Muscle layer of duodenum (tissue), 2 donors: ENCODE measurements around the gene CLCN2.

ENCODE experiments used
- H3K27ac ChIP-seq: one replicate; pipeline ENCODE4 v1.7.0; 2013; ENCODE audit warnings: mild to moderate bottlenecking, low read length
- H3K27me3 ChIP-seq: one replicate; pipeline ENCODE4 v1.7.0; 2013; ENCODE audit warnings: low read depth, mild to moderate bottlenecking, control low read depth, low read length
- H3K36me3 ChIP-seq, 2 donors: one replicate each; pipeline ENCODE4 v1.7.0; 2013; ENCODE audit warnings: low read length in 2 of 2, control low read depth in 1 of 2, mild to moderate bottlenecking in 1 of 2; ENCODE audit not compliant: insufficient read depth in 2 of 2, control insufficient read depth in 1 of 2
- H3K4me1 ChIP-seq, 2 donors: one replicate each; pipeline ENCODE4 v1.7.0; 2013; ENCODE audit warnings: low read length in 2 of 2, mild to moderate bottlenecking in 2 of 2, control low read depth in 1 of 2, moderate library complexity in 1 of 2; ENCODE audit not compliant: insufficient read depth in 2 of 2, control insufficient read depth in 1 of 2
- H3K4me3 ChIP-seq, 2 donors: one replicate each; pipeline ENCODE4 v1.7.0; 2013; ENCODE audit warnings: low read length in 2 of 2, low read depth in 1 of 2, mild to moderate bottlenecking in 1 of 2
- H3K9me3 ChIP-seq, 2 donors: one replicate each; pipeline ENCODE4 v1.7.0; 2013; ENCODE audit warnings: low read length in 2 of 2, control low read depth in 1 of 2, mild to moderate bottlenecking in 1 of 2; ENCODE audit not compliant: control insufficient read depth in 1 of 2
- donor health status: healthy.

The CLCN2 gene

DNA sequence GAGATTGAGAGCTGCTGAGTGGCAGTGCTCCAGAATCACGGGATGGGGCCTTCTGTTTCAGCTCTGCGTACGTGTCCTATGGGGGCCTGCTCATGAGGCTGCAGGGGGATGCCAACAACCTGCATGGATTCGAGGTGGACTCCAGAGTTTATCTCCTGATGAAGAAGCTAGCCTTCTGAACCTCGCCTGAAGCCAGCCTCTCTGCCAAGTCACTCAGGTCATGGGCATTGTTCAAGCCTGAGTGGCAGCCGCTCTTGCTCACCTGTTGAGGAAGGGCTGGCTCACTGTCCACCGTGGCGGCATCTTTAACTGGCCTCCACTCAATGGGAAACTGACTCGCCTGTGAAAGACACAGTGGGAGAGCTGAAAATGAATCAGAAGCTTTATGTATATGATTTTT is 6.7 kb upstream of the CLCN2 start:
- Histone ChIP-seq H3K9me3 (no peaks in the 10 kb centered on the region), H3K36me3 (peaks cover 22 to 28% of the 10 kb centered on the region in 2 donors), H3K4me1 (peaks cover 0 to 29% of the 10 kb centered on the region in 2 donors), H3K27me3 (no peaks in the 10 kb centered on the region), H3K27ac (no peak overlapping the region), H3K4me3 (no peak overlapping the region)

- H3K27ac ChIP-seq: no peak overlapping the region
- no peak overlapping the region for H3K4me3 ChIP-seq
- no peaks in the 10 kb centered on the region for H3K9me3 ChIP-seq
- peaks cover 0 to 25% of the 10 kb centered on the region in 2 donors for H3K4me1 ChIP-seq
- no peaks in the 10 kb centered on the region for H3K27me3 ChIP-seq
- peaks cover 22 to 30% of the 10 kb centered on the region in 2 donors for H3K36me3 ChIP-seq
Observed at GRCh38 chr3:184366619-184367289, 5.3 kb upstream of the CLCN2 start.

DNA sequence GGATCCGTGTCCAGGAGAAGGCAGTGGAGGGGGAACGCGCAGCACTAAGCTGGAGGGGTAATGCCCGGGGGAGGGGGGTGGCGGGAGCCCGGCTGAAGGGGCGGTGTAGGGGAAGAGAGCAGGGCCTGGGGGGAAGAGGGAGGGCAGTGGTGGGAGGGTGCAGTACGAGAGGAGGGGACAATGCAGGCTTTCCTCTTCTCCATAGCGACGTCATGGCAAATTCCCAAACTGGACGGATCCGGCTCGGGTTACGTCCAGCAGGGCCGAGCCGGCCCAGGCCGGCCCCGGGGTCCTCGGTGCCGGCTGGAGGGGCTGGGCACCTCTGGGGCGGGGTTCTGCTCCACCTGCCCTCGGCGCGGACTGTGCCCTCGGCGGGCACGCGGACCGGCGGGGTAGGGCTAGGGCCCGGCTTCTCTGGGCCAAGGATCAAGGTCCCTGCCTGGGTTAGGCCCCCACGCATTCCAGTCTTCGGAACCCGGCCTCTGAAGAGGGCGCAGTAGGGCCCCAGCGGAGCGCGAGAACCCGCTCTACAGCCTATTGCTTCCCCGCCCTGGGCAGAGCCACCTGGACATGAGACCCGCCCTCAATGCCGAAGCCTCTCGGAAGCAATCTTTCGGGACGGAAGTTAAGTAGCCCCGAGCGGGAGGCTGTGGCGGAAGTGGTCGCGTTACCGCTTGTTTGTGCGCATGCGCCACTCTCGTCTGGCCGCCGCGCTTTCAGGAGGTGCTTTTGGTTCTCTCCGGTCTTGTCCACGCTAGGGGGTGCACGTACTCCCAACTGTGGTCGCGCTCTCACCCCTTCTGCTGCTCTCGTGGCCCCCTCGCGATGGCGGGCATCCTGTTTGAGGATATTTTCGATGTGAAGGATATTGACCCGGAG is 1.5 kb upstream of the CLCN2 start:
- Histone ChIP-seq H3K27me3 (no peaks in the 10 kb centered on the region), H3K27ac (peak overlapping the region; percentile 94), H3K4me3 (peak overlapping the region; percentile 79 to 86), H3K9me3 (no peaks in the 10 kb centered on the region), H3K36me3 (peaks cover 15% of the 10 kb centered on the region in 2 donors), H3K4me1 (peaks cover 6 to 23% of the 10 kb centered on the region in 2 donors)

DNA sequence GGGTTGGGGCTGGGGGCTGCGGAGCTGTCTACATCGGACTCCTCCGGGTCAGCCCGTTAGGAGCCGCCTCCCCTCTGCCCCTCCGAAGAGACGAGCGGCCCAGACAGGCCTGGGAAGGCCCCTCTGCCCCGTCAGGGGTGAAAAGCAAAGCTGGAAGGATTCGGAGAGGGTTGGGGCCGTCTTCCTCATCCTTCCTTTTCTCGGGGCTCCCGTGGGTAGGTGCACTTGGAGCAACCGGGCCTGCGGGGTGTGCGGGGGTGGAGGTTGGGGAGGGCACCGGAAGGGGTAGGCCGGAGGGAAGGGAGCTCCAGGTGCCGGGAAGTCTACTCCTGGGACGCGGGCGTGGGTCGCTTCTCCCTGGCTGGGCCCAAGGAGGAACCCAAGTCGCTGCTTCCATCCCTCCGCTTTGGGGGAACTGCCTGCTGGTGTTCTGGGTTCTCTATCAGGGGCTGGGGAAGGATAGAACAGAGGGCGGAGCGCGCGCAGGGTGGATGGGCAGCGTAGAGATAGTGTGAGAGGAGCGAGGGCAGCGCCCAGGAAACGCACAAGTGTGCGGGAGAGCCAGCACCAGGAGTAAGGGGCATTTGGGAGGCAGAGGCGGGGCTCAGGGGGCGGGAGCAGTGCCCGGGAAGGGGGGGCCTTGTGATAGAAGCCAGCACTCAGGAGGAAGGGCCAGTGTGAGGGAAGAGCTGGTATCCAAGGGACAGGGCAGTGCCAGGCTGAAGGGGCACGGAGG is 695 bp upstream of the CLCN2 start:
- Histone ChIP-seq H3K4me1 (peaks cover 6 to 23% of the 10 kb centered on the region in 2 donors), H3K9me3 (no peaks in the 10 kb centered on the region), H3K4me3 (peak overlapping the region; percentile 79 to 86), H3K27me3 (no peaks in the 10 kb centered on the region), H3K36me3 (peaks cover 11 to 18% of the 10 kb centered on the region in 2 donors), H3K27ac (peak overlapping the region; percentile 94)

DNA sequence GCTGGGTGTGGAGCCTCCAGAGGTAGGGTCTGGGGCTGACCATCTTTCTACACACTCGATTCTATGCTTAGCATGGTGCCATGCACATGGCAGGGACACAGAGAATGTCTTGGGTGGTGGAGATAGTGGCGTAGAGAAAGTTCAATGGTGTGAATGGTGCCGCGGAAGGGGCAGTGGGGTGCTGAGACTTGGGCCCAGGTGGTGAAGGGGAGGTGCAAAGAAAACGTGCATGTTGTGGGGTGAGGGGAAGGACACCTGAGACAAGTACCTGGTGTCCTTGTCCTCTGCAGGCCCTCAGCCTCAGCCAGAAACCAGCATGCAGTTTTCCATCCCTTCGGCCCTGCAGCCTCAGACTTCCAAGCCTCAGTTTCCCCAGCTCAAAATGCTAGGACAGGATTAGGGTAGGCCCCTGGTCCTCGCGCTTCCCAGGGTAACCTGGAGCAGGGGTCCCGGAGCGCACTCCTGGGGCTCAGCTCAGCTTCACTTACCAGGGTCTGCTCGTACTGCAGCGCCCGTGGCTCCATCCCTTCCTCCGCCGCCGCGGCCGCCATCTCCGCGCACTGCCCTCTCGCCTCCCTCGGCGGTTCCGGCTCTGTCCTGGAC is 375 bp downstream of the CLCN2 start:
- peak overlapping the region; percentile 69 to 79 for H3K4me3 ChIP-seq
- no peaks in the 10 kb centered on the region for H3K9me3 ChIP-seq
- peaks cover 6 to 23% of the 10 kb centered on the region in 2 donors for H3K4me1 ChIP-seq
- H3K36me3 ChIP-seq: peaks cover 6 to 18% of the 10 kb centered on the region in 2 donors
- H3K27me3 ChIP-seq: no peaks in the 10 kb centered on the region
- peak overlapping the region; percentile 60 for H3K27ac ChIP-seq

DNA sequence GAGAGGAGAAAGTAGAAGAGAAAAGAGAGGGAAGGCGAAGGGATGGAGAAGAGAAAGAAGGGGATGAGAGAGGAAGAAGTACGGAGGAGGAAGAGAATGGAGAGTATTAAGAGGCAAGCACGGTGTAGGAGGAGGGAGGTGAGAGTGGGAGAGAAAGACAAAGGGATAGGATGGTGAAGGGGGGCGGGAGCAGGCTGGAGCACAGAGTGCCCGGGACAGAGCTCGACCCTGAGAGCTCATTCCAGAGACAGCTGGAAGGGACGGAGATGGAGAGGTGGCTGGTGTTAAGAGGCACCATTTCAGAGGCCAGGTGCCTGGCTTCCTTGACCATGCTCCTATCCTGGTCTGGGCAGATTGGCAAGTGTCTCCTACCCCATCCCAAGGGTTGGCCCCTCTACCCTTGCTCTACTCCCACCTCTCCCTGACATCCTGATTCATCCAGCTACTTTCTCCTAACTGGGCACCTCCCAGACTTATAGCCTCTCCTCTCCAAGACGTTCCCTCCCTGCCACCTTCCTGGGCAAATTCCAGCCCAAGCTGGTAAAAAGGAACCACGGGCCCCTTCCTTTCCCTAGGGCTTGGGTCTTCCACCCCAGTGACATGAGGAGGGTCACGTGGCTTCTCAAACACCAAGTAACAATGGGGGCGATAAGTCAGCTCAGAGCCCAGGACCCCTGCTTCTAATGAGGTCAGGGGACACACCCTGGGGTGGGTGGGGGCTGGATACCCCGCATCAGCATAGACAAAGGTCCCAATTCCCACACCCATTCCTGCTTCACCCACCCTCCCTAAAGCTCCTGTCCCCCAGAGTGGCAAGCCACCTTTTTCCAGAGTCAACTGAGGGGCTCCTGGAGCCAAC is 1.1 kb downstream of the CLCN2 start:
- Histone ChIP-seq H3K9me3 (no peaks in the 10 kb centered on the region), H3K27me3 (no peaks in the 10 kb centered on the region), H3K4me3 (peak overlapping the region; percentile 69 to 79), H3K36me3 (peaks cover 7 to 18% of the 10 kb centered on the region in 2 donors), H3K4me1 (peaks cover 6 to 23% of the 10 kb centered on the region in 2 donors), H3K27ac (no peak overlapping the region)

GRCh38 chr3:184359610-184360009 is 1.8 kb downstream of the CLCN2 start:
- H3K27ac ChIP-seq: no peak overlapping the region
- H3K9me3 ChIP-seq: no peaks in the 10 kb centered on the region
- peaks cover 4 to 22% of the 10 kb centered on the region in 2 donors for H3K36me3 ChIP-seq
- H3K4me3 ChIP-seq: no peak overlapping the region
- peaks cover 6 to 21% of the 10 kb centered on the region in 2 donors for H3K4me1 ChIP-seq
- no peaks in the 10 kb centered on the region for H3K27me3 ChIP-seq

DNA sequence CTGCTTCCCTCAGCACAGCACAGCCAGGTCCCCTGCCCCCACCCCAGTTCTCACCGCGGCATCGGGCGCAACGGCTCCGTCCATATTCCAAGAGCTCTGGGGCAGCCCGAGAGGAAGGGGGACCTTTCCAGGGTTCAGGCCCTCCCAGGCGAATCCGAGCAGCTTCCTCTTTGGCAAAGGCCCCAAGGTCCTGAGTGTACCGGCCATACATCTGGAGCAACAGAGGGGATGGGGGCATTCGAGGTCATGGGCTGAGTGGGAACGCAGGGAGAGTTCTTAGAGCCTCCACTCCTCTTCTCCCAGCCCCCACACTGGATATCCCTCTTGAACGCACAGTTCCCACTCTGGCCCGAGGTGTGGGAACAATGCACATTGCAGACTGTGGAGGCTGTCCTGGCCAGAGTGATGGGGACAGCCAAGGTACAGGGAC is 2.5 kb downstream of the CLCN2 start:
- Histone ChIP-seq H3K9me3 (no peaks in the 10 kb centered on the region), H3K27me3 (no peaks in the 10 kb centered on the region), H3K36me3 (peaks cover 3 to 22% of the 10 kb centered on the region in 2 donors), H3K4me3 (no peak overlapping the region), H3K27ac (no peak overlapping the region), H3K4me1 (peaks cover 6 to 15% of the 10 kb centered on the region in 2 donors)

DNA sequence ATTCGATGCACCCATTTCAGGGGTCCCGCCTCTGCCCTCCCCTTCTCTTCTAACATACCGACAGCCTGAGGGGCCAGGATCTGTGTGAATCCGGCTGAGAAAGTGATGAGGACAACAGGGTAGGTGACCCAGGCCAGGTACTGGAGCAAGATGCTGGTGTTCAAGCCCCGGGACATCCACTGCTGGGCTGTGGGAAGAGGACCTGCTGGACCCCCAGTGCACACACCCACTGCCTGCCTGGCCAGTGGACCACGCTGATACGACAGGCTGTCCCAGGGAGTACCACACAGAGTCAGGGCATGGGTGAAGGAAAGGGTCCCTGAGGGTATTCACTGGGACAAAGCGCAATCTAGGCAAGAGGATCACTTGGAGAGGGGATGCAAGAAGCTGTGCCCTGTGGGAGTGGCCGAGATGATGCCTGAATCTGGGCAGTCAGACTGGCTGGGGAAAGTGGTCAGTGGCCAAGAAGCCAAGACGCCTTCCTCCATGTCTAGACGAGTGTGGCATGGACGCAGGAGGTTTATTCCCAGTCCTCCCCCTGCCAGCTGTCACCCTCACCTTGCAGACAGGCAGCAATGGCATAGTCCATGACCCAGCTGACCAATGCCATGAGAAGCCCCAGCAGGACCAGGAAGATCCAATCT is 3.2 kb downstream of the CLCN2 start:
- H3K27ac ChIP-seq: no peak overlapping the region
- no peaks in the 10 kb centered on the region for H3K27me3 ChIP-seq
- no peak overlapping the region for H3K4me3 ChIP-seq
- H3K9me3 ChIP-seq: no peaks in the 10 kb centered on the region
- H3K36me3 ChIP-seq: peaks cover 3 to 22% of the 10 kb centered on the region in 2 donors
- peaks cover 6 to 11% of the 10 kb centered on the region in 2 donors for H3K4me1 ChIP-seq
